ENCODE data around the gene IKBKE. TPM values are rescaled to one million over a fixed set of nuclear protein-coding genes. Genes with fewer than 3 reads are reported as not detected.

IKBKE gene
- total RNA-seq, 1 donor from 2014 or later = 228 TPM

DNA sequence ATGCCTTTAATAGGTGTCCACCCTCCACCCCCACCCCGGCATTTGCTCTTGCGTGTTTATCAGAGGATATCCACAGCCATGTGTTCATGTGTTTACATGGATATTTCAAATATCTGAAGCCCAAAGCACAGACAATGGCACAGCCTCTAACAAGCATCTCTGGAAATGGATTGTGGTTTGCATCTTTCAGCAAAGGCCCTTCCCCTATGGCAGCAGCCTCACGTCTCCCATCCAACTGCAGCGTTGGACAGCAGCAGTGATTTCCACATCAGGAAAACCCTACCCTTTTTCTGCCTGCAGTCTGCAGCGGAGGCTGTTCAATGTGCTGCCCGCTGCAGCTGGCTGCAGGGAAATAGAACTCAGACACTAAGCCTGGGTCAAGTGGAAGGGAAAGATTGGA, 38.7 kb downstream of the IKBKE start:
- intact Hi-C loops (cut with micrococcal nuclease) = loop anchor here (5.0 kb wide), 1 partner anchor 153 kb away; no protein-coding TSS in a partner anchor

GRCh38 chr1:206509612-206510257, 39.5 kb downstream of the IKBKE start:
- intact Hi-C loops (cut with micrococcal nuclease) = loop anchor here (5.0 kb wide), 1 partner anchor 153 kb away; no protein-coding TSS in a partner anchor

GRCh38 chr1:206510371-206510770, 40.1 kb downstream of the IKBKE start:
- intact Hi-C loops (cut with micrococcal nuclease) = no loop called here

GRCh38 chr1:206511362-206512057, 41.2 kb downstream of the IKBKE start:
- intact Hi-C loops (cut with micrococcal nuclease) = no loop called here

DNA sequence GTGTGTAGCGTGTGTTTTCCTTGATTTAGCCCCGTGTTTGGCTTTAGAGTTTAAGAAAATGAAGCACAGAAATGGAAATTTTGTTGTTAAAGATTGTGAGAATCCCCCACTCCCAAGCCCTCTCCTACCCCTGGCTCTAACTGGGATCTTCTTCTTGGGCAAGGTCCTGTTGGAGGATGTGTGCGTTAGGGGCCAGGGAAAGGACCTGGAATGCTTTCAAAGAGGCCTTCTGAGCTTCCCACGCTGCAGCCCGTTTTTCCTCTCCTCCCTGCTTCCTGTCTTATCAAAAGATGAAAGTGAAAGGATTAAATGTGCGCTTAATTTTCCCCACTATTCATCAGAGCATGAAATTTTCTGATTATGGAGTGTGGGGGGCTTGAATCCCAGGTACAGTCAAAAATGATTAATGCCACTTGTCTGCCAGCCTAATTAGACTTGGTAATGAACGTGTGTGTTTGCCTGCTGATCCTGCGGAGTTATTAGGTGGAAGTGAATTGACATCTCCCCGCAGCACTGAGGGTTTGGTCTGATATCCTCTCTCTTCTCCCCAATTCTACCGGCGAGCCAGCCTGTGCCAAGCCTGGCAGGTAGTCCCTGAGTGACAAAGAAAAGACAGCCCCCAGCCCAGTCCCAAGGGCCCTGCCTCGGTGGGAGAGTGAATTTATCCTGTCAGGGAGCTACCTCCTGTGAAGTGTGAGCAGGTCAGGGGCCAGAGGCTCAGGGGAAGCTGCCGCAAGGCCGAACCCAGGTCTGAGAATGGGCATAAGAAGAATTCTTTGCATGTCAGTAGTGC, 42.0 kb downstream of the IKBKE start:
- intact Hi-C loops (cut with micrococcal nuclease) = no loop called here

DNA sequence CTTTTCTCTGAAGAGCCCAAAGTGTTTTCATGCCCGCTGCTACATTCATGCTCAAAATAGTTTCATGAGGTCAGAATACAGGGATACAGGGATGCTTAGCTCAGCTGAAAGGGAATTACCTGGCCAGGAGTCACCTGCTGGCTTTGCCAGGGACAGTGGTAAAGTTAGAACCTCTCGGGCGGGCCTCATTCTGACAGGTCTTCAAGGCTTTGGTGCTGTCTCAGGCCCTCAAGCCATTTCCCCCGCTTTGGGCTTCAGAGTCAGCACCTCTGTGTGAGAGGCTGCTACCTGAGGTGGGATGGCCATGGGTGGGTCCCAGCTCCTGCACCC, 42.5 kb downstream of the IKBKE start:
- intact Hi-C loops (cut with micrococcal nuclease) = no loop called here

GRCh38 chr1:206513312-206514111, 43.2 kb downstream of the IKBKE start:
- intact Hi-C loops (cut with micrococcal nuclease) = no loop called here

DNA sequence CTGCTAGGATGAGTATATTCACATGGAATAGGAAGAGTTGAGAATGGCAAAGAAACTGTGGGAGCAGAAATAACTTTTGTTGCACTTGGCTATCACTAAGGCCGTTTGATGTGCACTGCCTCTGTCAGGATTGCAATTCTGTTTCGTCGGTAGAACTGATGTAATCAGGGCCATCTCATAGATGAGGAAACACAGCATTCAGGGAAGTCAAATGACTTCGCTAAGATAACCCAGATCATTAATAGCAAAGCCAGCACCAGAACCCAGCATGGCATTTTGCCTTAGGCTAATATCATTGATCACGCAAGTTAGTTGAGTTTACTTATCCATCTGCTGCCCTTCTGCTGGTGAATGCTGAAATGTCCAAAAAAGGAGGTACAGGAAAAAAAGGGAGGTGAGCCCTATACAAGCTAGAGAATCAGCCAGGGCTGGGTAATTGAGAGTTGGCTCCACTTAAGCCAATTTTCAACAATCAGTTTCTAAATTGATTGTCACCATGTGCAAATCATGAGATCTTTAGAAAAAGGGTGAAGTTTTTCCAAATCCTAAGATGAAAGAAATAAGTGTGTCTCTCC, 44.6 kb downstream of the IKBKE start:
- intact Hi-C loops (cut with micrococcal nuclease) = no loop called here

- intact Hi-C loops (cut with micrococcal nuclease) = loop anchor here (1.0 kb wide), 1 partner anchor 9 kb away; the partner anchor contains the start of gene RASSF5
Measured at GRCh38 chr1:206516728-206516990, 46.4 kb downstream of the IKBKE start.

DNA sequence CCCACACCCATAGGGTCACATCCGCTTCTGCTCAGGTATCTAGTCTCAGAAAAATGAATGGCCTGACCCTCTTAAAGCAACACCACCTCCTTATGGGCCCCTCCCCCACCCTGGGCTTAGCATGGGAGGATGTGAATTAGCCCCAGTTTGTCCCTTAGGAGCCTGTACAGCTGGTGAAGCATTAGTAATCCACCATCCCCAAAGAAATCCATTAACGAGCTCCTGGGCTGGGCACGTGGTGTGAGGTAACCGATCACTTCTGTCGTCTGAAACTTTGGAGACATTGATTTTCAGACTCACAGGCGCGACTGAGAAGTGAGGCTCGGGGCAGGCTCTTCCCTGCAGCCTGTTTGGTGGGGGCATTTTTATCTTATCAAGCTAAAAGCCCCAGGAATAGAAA, 47.5 kb downstream of the IKBKE start:
- intact Hi-C loops (cut with micrococcal nuclease) = no loop called here

DNA sequence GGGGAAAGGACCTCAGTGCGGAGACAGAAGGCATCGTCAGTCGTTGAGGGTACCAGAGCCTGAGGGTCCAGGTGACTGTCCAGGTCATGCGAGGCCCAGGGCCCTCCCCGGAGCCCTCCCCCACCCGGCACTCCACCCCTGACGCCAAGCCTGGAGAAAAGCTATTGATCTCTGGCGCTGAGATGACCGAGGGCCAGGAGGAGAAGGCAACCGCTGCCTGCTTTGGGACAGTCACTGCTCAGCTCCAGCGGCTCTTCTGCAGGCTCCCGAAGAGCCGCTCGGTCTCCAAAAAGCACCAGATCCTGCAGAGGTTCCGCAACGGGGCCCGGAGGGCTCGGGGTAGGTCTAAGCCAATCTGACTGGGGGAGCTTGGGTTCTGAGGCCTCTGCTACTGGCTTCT, 47.9 kb downstream of the IKBKE start:
- intact Hi-C loops (cut with micrococcal nuclease) = no loop called here

GRCh38 chr1:206518743-206519142, 48.5 kb downstream of the IKBKE start:
- intact Hi-C loops (cut with micrococcal nuclease) = no loop called here

DNA sequence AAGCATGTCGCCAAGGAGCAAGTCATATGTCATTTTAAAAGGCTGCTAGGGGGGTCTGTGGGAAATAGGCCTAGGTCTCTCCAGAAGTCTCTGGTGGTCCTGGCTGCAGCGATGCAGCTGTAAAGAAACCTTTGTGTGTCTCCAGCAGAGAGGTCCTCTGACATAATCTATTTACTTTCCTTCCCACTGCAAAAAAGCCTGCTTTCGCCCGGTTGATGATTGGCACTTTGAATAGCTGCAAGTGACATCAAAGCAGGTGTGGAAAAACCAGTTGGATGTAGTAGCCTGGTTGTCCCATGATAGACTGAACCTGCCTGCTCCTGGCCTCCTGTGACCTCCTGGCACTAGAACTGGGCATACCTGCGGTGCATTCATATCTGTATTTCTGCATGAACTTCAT, 50.9 kb downstream of the IKBKE start:
- intact Hi-C loops (cut with micrococcal nuclease) = no loop called here

DNA sequence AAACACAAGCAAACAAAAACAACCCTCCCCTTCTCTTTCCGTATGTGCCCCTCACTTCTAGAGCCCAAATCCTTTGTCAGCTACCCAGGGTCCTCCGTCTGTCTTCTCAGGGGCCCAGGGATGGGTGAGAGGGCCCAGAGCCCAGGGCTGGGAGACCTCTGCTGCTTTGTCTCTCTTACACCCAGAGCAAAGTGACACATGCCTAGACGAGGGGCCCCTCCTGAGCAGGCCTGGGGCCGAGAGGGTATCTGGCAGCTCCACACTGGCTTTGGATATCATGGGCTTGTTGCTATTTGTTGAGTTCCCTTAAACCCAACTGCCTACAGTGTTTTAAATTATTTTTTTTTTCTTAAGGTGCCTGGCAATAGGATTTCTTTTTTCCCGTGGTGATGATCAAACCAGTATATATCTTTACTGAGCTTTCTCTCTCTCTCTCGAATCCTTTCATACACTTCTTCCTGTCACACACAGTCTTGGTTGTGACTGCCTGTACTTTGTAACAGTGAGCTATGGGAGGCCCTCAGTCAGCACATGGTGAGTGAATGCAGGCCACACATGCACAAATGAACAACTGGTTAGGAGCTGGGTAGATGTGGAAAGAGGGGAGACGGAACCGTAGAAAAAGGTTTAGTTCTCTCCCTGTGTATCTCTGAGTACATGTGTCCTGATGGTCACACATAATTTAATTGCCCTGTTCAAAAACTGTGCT, 51.6 kb downstream of the IKBKE start:
- intact Hi-C loops (cut with micrococcal nuclease) = no loop called here

DNA sequence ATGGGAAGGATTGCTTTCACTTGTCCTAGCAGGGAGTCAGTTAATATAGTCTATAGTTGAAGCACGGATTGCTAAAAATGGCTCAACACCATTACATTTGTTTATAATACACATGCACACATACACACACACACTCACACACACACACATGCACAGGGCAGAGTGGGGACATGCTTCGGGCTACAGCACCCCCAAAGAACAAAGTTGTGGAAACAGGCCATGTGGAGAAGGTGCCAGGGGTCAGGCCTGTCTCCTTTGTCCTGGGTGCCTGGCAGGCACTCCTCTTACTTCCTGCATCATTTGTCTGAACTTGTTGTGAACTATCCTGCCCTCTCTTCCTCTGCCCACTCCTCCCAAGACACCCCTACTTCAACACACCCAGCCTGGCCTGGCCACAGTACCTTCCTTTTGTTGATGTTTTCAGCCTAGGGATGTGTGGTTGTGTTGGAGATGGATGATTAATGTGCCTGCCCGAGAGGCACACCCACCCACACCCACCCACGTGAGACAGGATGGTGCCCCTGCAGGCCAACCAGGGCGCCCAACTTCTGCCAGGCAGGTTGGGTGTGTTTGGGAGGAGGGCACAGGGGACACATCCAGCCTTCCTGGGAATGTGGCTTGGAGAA, 54.6 kb downstream of the IKBKE start:
- intact Hi-C loops (cut with micrococcal nuclease) = no loop called here

- intact Hi-C loops (cut with micrococcal nuclease) = no loop called here
Measured at GRCh38 chr1:206526064-206526911, 56.0 kb downstream of the IKBKE start.

GRCh38 chr1:206529425-206529824, 59.1 kb downstream of the IKBKE start:
- intact Hi-C loops (cut with micrococcal nuclease) = no loop called here

- intact Hi-C loops (cut with micrococcal nuclease) = no loop called here
Measured at GRCh38 chr1:206532368-206532767, 62.1 kb downstream of the IKBKE start.

GRCh38 chr1:206534552-206534951, 64.3 kb downstream of the IKBKE start:
- intact Hi-C loops (cut with micrococcal nuclease) = no loop called here

DNA sequence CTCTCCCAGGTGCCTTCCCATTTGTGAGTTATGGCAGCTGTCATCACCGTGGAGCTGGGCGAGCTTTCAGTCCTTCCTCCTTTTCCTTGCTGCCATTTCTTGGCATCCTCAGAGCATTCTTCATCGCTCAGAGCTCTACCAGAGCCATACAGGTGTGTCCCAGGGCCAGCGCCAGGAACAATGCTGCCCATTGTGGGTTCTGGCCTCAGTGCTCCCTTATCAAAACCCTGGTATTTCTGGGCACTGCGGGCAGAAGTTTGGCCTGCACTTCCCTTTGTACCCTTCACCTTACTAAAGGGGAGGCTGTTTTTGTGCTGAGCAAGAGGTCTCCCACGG, 65.5 kb downstream of the IKBKE start:
- intact Hi-C loops (cut with micrococcal nuclease) = no loop called here

Data from T-helper 1 cell treated with Interleukin-12 subunit alpha and Interleukin-12 subunit beta and Interleukin-4 antibody, amounts not matched to agents 30 ng/mL and 1 ng/mL, for 36 hours (primary cell).